Globus pallidus (tissue), 1 donor: Measurements from ENCODE around the gene DDI2.
A peak's percentile ranks its signal among the peaks of the same experiment; 100 is the strongest.
"Not testable (repeated sequence)": the region's sequence is repeated elsewhere in the genome, so short reads cannot be mapped to it uniquely, and the experiment has no call there.

ENCODE experiments used
- DNase-seq: peaks from one replicate; pipeline ENCODE4 v3.0.0-alpha.2; 2015; ENCODE audit warnings: low spot score

DDI2 gene

GRCh38 chr1:15617173-15618076, at the start of gene DDI2:
TSS of gene DDI2 (plus strand) at chr1:15617458. CDS start at chr1:15617671, 213 bp downstream.
- DNase-seq, result peak; percentile 97

GRCh38 chr1:15568387-15569073, 48.7 kb upstream of the DDI2 start:
- no peak for DNase-seq

GRCh38 chr1:15570861-15571260, 46.4 kb upstream of the DDI2 start:
- DNase-seq, result no peak

GRCh38 chr1:15571266-15571665, 46.0 kb upstream of the DDI2 start:
- DNase-seq, result no peak

- no peak for DNase-seq
Measured at GRCh38 chr1:15573477-15573876, 43.8 kb upstream of the DDI2 start.

GRCh38 chr1:15574741-15575140, 42.5 kb upstream of the DDI2 start:
- peak; percentile 58 for DNase-seq

- DNase-seq, result no peak
Measured at GRCh38 chr1:15575549-15576150, 41.6 kb upstream of the DDI2 start.

- no peak for DNase-seq
Measured at GRCh38 chr1:15577691-15578090, 39.6 kb upstream of the DDI2 start.

GRCh38 chr1:15578921-15579682, 38.2 kb upstream of the DDI2 start:
- DNase-seq, result no peak

- no peak for DNase-seq
Measured at GRCh38 chr1:15579683-15580047, 37.6 kb upstream of the DDI2 start.

GRCh38 chr1:15583016-15583706, 34.1 kb upstream of the DDI2 start:
- no peak for DNase-seq

GRCh38 chr1:15584489-15585363, 32.5 kb upstream of the DDI2 start, which contains the start of gene AGMAT:
TSS of gene AGMAT (minus strand) at chr1:15585051. CDS start at chr1:15584967, 84 bp downstream.
- DNase-seq, result no peak

GRCh38 chr1:15592285-15592684, 25.0 kb upstream of the DDI2 start:
- DNase-seq, result no peak

GRCh38 chr1:15595809-15596617, 21.2 kb upstream of the DDI2 start:
- no peak for DNase-seq

GRCh38 chr1:15598436-15598835, 18.8 kb upstream of the DDI2 start:
- DNase-seq, result no peak

GRCh38 chr1:15603050-15603965, 13.9 kb upstream of the DDI2 start:
- peak; percentile 93 for DNase-seq

GRCh38 chr1:15603966-15604282, 13.3 kb upstream of the DDI2 start:
- not testable (repeated sequence) for DNase-seq

- not testable (repeated sequence) for DNase-seq
Measured at GRCh38 chr1:15604400-15604799, 12.9 kb upstream of the DDI2 start.
